Heart left ventricle (tissue), 13 donors: ENCODE measurements around the gene PATJ.

Experiments
- CTCF ChIP-seq, 12 donors: fragments of 200-600 bp; sonication (generic) in 4 of 12; IDR thresholded peaks; one replicate each; pipeline versions ENCODE4 v1.5.0 to v1.8.0; 2018 to 2022; ENCODE audit warnings: antibody characterized with exemption in 12 of 12, mild to moderate bottlenecking in 5 of 12
- POLR2A ChIP-seq, 2 donors: fragments of 450-650 bp; IDR thresholded peaks; one replicate each; pipeline ENCODE4 v1.6.1; 2017; ENCODE audit warnings: antibody characterized with exemption in 2 of 2, mild to moderate bottlenecking in 2 of 2, moderate library complexity in 2 of 2
- donor health status: ischemic (EF 13 %, LVEDD 7.1; RV severe dilation, severe dysfunction).
- donor health status: DM: no; HTN: yes; CAD: no.
- donor health status: DM: no; HTN: no; CAD: no.
- donor health status: ischemic (EF 25% LVEDD 6.9; RV normal size, moderate dysfunction).
- donor health status: ischemic (EF 25% LVEDD 5.7; RV mildly dilated, moderate dysfunction).
- donor health status: ischemic (EF 35%, LVEDD 5.7; RV mildly dilated, moderate dysfunction).
- donor health status: nonischemic (EF 11% LVEDD 7.7; RV severe dilation, severe dysfunction).
- donor health status: DM: yes; HTN: yes; CAD: no.
- donor health status: PGD.
- donor health status: ischemic (EF 29% LVEDD 5.4; RV normal size, mild dysfunction).
- donor health status: nonischemic (EF 23%, LVEDD 6.1; RV moderate dilation, normal function).

- no peak for TF ChIP-seq CTCF (IDR thresholded peaks at IDR 0.05)
- no peak for TF ChIP-seq POLR2A (IDR thresholded peaks at IDR 0.05)
Observed at GRCh38 chr1:61979729-61980128, 237.4 kb downstream of the PATJ start.
